Lower leg skin (tissue), 3 donors: ENCODE data around the gene HIP1.

ENCODE experiments used
- POLR2A ChIP-seq, 2 donors: fragments of 450-650 bp; IDR thresholded peaks; one replicate each; pipeline ENCODE4 v1.6.1; 2016 to 2017; ENCODE audit warnings: antibody characterized with exemption in 2 of 2, mild to moderate bottlenecking in 1 of 2, moderate library complexity in 1 of 2
- TF ChIP-seq, protein P1 (sequence below), 3 donors: fragments of 450-650 bp; IDR thresholded peaks; one replicate each; pipeline ENCODE4 v1.5.1; 2016; ENCODE audit warnings: antibody characterized with exemption in 3 of 3, mild to moderate bottlenecking in 3 of 3, moderate library complexity in 2 of 3

- TF ChIP-seq POLR2A (IDR thresholded peaks at IDR 0.05) = no peak
- TF ChIP-seq, protein P1, sequence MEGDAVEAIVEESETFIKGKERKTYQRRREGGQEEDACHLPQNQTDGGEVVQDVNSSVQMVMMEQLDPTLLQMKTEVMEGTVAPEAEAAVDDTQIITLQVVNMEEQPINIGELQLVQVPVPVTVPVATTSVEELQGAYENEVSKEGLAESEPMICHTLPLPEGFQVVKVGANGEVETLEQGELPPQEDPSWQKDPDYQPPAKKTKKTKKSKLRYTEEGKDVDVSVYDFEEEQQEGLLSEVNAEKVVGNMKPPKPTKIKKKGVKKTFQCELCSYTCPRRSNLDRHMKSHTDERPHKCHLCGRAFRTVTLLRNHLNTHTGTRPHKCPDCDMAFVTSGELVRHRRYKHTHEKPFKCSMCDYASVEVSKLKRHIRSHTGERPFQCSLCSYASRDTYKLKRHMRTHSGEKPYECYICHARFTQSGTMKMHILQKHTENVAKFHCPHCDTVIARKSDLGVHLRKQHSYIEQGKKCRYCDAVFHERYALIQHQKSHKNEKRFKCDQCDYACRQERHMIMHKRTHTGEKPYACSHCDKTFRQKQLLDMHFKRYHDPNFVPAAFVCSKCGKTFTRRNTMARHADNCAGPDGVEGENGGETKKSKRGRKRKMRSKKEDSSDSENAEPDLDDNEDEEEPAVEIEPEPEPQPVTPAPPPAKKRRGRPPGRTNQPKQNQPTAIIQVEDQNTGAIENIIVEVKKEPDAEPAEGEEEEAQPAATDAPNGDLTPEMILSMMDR (IDR thresholded peaks at IDR 0.05) = no peak
These were observed 46.8 kb downstream of the HIP1 start for GRCh38 chr7:75691793-75692543.
